Spleen (tissue), 7 donors: ENCODE data around the gene CDC6.

Experiments
- POLR2A ChIP-seq, 3 donors: fragments of 450-650 bp; IDR thresholded peaks; one replicate each; pipeline ENCODE4 v1.5.1; 2017; ENCODE audit warnings: antibody characterized with exemption in 3 of 3, mild to moderate bottlenecking in 1 of 3
- TF ChIP-seq, protein P1 (sequence below), 11 experiments: fragments of 200-600 bp in 7 of 11; fragments of 450-650 bp in 4 of 11; sonication (generic) in 4 of 11; IDR thresholded peaks in 8 of 11; conservative IDR thresholded peaks in 3 of 11; 1 replicate in 7 of 11; 2 replicates in 4 of 11; pipeline versions ENCODE4 v1.4.0 to v1.8.0; 2016 to 2021; ENCODE audit warnings: antibody characterized with exemption in 11 of 11, inconsistent platforms in 4 of 11, mild to moderate bottlenecking in 1 of 11
- donor health status: DM: no; HTN: no; CAD: no; lungs with moderate emphysema.
- donor health status: DM: no; HTN: no; CAD: no.
- donor health status: DM: no; HTN: no; CAD: no.

DNA sequence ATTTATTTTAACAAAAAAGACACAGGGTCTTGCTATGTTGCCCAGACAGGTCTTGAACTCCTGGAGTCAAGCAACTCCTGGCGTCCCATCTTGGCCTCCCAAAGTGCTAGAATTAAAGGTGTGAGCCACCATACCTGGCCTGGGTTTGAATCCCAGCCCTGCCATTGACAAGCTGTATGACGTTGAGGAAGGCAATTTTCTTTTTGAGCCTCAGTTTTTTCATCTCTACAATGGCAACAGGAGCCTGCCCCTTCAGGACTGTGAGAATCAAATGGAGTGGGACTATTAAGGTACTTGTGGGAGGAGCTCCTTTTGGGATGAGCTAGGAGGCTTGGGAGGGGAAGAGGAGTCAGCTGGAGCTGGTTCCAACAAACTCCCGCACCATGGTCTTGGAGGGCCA, 27.5 kb downstream of the CDC6 start:
- TF ChIP-seq POLR2A (IDR thresholded peaks at IDR 0.05) = no peak
- TF ChIP-seq, protein P1, sequence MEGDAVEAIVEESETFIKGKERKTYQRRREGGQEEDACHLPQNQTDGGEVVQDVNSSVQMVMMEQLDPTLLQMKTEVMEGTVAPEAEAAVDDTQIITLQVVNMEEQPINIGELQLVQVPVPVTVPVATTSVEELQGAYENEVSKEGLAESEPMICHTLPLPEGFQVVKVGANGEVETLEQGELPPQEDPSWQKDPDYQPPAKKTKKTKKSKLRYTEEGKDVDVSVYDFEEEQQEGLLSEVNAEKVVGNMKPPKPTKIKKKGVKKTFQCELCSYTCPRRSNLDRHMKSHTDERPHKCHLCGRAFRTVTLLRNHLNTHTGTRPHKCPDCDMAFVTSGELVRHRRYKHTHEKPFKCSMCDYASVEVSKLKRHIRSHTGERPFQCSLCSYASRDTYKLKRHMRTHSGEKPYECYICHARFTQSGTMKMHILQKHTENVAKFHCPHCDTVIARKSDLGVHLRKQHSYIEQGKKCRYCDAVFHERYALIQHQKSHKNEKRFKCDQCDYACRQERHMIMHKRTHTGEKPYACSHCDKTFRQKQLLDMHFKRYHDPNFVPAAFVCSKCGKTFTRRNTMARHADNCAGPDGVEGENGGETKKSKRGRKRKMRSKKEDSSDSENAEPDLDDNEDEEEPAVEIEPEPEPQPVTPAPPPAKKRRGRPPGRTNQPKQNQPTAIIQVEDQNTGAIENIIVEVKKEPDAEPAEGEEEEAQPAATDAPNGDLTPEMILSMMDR (IDR thresholded peaks at IDR 0.05 in 8 of 11, conservative IDR thresholded peaks at IDR 0.05 in 3 of 11) = no peak
